ENCODE results near the gene MYO15B.

The MYO15B gene

DNA sequence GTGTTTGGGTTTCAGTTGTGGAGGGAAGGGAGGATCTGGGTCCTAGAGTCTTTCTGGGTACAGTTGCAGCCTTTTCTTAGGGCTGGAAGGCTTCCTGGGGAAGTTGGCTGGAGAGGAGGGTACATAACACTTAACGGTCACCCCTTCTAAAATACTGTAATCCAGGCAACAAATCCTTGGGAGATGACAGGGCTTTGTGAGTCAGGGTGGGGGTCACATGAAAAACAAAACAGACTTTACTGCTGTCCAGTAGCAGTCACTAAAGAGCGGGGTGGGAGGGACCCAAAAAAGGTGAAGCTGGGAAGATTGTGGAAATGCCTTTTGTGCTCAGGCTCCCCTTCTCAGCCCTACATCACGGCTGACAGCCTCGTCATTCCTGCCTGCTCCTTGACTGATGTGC lies 85.9 kb downstream of the MYO15B start:
- H3K4me3 ChIP-seq (ENCODE audit: low read length) = no peak overlapping the region
- TF ChIP-seq, protein P1, sequence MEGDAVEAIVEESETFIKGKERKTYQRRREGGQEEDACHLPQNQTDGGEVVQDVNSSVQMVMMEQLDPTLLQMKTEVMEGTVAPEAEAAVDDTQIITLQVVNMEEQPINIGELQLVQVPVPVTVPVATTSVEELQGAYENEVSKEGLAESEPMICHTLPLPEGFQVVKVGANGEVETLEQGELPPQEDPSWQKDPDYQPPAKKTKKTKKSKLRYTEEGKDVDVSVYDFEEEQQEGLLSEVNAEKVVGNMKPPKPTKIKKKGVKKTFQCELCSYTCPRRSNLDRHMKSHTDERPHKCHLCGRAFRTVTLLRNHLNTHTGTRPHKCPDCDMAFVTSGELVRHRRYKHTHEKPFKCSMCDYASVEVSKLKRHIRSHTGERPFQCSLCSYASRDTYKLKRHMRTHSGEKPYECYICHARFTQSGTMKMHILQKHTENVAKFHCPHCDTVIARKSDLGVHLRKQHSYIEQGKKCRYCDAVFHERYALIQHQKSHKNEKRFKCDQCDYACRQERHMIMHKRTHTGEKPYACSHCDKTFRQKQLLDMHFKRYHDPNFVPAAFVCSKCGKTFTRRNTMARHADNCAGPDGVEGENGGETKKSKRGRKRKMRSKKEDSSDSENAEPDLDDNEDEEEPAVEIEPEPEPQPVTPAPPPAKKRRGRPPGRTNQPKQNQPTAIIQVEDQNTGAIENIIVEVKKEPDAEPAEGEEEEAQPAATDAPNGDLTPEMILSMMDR (conservative IDR thresholded peaks at IDR 0.05; ENCODE audit: low read length) = no peak
- DNase-seq (ENCODE audit: low read depth) = no peak
